Esophagus squamous epithelium (tissue), 4 donors: ENCODE data around the gene PTPRN2.

Experiments used
- CTCF ChIP-seq, 6 experiments: fragments of 450-650 bp in 4 of 6; fragments of 200-600 bp in 2 of 6; sonication (generic) in 2 of 6; IDR thresholded peaks; one replicate each; pipeline ENCODE4 v1.5.1; 2016 to 2019; ENCODE audit warnings: antibody characterized with exemption in 6 of 6, mild to moderate bottlenecking in 4 of 6, moderate library complexity in 4 of 6
- POLR2A ChIP-seq, 4 donors: fragments of 450-650 bp; IDR thresholded peaks; one replicate each; pipeline ENCODE4 v1.6.1; 2017; ENCODE audit warnings: antibody characterized with exemption in 4 of 4, mild to moderate bottlenecking in 4 of 4, moderate library complexity in 3 of 4

DNA sequence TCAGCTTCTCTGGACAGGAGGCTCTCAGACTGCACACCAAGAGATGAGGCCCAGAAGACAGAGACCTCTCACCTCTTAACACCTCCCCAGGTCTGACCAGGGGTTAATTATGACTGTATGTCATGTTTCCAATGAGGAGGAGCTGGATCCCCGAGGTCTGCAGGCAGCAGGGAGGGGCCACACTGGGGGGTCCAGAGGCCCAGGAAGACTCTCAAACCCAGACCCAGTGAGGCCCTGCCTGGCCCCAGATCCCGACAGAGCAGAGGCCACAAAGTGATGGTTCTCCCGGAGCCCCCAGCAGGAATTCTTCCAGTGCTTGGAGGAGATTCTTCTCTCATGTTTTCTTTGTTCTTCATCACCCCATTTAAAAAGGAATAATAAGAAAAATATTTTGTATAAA, 28.8 kb downstream of the PTPRN2 start:
- TF ChIP-seq CTCF (IDR thresholded peaks at IDR 0.05): no peak
- no peak for TF ChIP-seq POLR2A (IDR thresholded peaks at IDR 0.05)
